Jurkat, Clone E6-1 (cell line): ENCODE results near the gene SEC16A.

ENCODE experiments used
- DNase-seq: peaks from one replicate; pipeline ENCODE4 v3.0.0-alpha.2; 2011; ENCODE audit warnings: low read depth, low spot score
- H3K4me3 ChIP-seq: 2 replicates; pipeline ENCODE4 v1.5.1; 2011; ENCODE audit warnings: mild to moderate bottlenecking, low read length, control low read depth, moderate library complexity

SEC16A gene

GRCh38 chr9:136489731-136490130, 6.9 kb upstream of the SEC16A start:
- no peak overlapping the region for H3K4me3 ChIP-seq
- no peak for DNase-seq

GRCh38 chr9:136488247-136489214, 5.7 kb upstream of the SEC16A start:
- H3K4me3 ChIP-seq = no peak overlapping the region
- DNase-seq = no peak

- no peak for DNase-seq
Measured at GRCh38 chr9:136487672-136488071, 4.8 kb upstream of the SEC16A start.

GRCh38 chr9:136486823-136487620, 4.2 kb upstream of the SEC16A start:
- no peak for DNase-seq
- no peak overlapping the region for H3K4me3 ChIP-seq

More at GRCh38 chr9:136487672-136488071, 4.8 kb upstream of the SEC16A start:
- H3K4me3 ChIP-seq = no peak overlapping the region

GRCh38 chr9:136486131-136486530, 3.3 kb upstream of the SEC16A start:
- no peak for DNase-seq
- H3K4me3 ChIP-seq = no peak overlapping the region

- H3K4me3 ChIP-seq = no peak overlapping the region
- DNase-seq = peak; percentile 65
Measured at GRCh38 chr9:136485049-136486045, 2.5 kb upstream of the SEC16A start.

GRCh38 chr9:136484153-136485048, 1.6 kb upstream of the SEC16A start:
- H3K4me3 ChIP-seq = peak overlapping the region; percentile 69

GRCh38 chr9:136483589-136484152, 831 bp upstream of the SEC16A start:
- peak overlapping the region; percentile 69 for H3K4me3 ChIP-seq
- DNase-seq = peak; percentile 72

More at GRCh38 chr9:136484153-136485048, 1.6 kb upstream of the SEC16A start:
- no peak for DNase-seq

GRCh38 chr9:136482046-136482792, 621 bp downstream of the SEC16A start:
- no peak for DNase-seq
- H3K4me3 ChIP-seq = peak overlapping the region; percentile 76

- H3K4me3 ChIP-seq = peak overlapping the region; percentile 76
- DNase-seq = no peak
Measured at GRCh38 chr9:136481558-136481957, 1.3 kb downstream of the SEC16A start.

- H3K4me3 ChIP-seq = no peak overlapping the region
- no peak for DNase-seq
Measured at GRCh38 chr9:136476369-136477150, 6.3 kb downstream of the SEC16A start.

GRCh38 chr9:136474974-136475865, 7.6 kb downstream of the SEC16A start:
- H3K4me3 ChIP-seq = no peak overlapping the region

GRCh38 chr9:136474021-136474640, 8.7 kb downstream of the SEC16A start:
- no peak overlapping the region for H3K4me3 ChIP-seq

More at GRCh38 chr9:136474974-136475865, 7.6 kb downstream of the SEC16A start:
- DNase-seq = no peak

GRCh38 chr9:136473354-136473721, 9.5 kb downstream of the SEC16A start:
- H3K4me3 ChIP-seq = no peak overlapping the region
- DNase-seq = no peak

More at GRCh38 chr9:136474021-136474640, 8.7 kb downstream of the SEC16A start:
- no peak for DNase-seq
